22Rv1 (cell line): ENCODE measurements around the gene STH.

ENCODE experiments used
- H3K27ac ChIP-seq: fragments of 450-650 bp; 2 replicates; pipeline ENCODE4 v1.5.1; 2017
- ZFX ChIP-seq: fragments of 450-650 bp; IDR thresholded peaks from 2 replicates; pipeline ENCODE4 v1.6.1; 2017; ENCODE audit warnings: antibody characterized with exemption, borderline replicate concordance
- TF ChIP-seq, protein P1 (sequence below): fragments of 450-650 bp; IDR thresholded peaks from 2 replicates; pipeline ENCODE4 v1.5.1; 2017; ENCODE audit warnings: mild to moderate bottlenecking

The STH gene

DNA sequence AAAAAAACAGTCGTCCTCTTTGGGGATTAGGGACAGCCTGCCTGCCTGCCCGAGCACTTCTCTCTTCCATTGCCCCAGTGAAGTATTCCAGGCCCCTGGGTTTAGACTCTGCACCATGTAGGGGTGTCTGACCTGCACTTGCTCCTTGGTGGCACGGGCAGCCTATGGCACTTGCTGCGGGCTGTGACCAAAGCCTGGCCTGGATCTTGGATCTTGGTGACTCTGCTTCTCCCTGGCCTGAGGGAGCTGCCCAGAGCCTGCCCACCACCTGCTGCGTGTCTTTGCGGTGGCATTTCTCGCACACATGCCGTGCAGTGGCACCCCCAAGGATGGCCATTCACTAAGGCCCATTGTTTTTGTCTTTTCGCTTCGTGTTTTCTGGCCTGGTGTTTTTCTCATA is 6.1 kb upstream of the STH start:
- no peak overlapping the region for H3K27ac ChIP-seq
- TF ChIP-seq, protein P1, sequence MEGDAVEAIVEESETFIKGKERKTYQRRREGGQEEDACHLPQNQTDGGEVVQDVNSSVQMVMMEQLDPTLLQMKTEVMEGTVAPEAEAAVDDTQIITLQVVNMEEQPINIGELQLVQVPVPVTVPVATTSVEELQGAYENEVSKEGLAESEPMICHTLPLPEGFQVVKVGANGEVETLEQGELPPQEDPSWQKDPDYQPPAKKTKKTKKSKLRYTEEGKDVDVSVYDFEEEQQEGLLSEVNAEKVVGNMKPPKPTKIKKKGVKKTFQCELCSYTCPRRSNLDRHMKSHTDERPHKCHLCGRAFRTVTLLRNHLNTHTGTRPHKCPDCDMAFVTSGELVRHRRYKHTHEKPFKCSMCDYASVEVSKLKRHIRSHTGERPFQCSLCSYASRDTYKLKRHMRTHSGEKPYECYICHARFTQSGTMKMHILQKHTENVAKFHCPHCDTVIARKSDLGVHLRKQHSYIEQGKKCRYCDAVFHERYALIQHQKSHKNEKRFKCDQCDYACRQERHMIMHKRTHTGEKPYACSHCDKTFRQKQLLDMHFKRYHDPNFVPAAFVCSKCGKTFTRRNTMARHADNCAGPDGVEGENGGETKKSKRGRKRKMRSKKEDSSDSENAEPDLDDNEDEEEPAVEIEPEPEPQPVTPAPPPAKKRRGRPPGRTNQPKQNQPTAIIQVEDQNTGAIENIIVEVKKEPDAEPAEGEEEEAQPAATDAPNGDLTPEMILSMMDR, result no peak
- TF ChIP-seq ZFX, result no peak

DNA sequence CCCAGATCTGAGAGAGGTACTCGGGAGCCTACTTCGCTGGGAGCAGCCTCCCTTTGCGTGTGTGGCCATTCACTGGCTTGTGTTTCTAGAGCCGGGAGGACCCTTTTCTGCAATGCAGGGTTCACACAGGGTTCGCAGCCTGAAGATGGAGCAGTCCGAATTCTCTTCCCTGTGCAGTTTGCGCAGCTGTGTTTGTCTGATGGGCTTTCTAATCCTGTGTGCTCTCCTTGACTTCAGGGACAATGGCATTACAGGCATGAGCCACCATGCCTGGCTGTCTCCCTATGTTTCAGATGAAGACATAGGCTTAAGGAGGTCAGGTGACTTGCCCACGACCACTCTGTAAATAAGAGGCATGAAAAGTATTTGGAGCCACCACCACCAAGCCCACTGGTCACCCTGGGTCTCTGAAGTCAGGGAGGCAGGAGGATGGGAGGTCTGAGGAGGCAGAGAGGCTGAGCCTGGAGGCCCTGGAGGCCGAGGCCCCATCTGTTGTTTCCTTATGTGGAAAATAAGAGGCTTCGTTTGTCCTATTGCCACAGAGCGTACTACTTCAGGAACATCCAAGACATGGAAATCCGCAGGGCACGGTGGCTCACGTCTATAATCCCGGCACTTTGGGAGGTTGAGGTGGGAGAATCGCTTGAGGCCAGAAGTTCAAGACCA is 5.0 kb upstream of the STH start:
- TF ChIP-seq, protein P1, result no peak
- TF ChIP-seq ZFX, result no peak

DNA sequence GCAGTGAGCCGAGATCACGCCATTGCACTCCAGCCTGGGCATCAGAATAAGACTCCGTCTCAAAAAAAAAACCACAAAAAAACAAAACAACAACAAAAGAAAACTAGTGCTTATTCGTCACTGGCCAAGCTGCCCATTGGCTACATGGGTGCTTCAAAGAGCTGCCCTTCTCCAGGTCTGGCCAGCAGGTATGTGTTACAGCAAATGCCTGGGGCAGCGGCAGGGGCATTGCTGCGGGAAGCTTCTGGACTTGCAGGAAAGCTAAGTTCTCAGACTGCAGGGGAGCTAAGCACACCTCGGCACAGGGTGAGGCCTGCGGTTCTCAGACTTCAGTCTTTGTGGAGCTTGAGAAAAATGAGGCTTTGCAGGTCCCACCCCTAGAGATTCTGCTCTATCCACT is 4.1 kb upstream of the STH start:
- TF ChIP-seq, protein P1, result no peak
- TF ChIP-seq ZFX, result no peak
- H3K27ac ChIP-seq, result no peak overlapping the region

More for the DNA sequence above, 5.0 kb upstream of the STH start:
- no peak overlapping the region for H3K27ac ChIP-seq

DNA sequence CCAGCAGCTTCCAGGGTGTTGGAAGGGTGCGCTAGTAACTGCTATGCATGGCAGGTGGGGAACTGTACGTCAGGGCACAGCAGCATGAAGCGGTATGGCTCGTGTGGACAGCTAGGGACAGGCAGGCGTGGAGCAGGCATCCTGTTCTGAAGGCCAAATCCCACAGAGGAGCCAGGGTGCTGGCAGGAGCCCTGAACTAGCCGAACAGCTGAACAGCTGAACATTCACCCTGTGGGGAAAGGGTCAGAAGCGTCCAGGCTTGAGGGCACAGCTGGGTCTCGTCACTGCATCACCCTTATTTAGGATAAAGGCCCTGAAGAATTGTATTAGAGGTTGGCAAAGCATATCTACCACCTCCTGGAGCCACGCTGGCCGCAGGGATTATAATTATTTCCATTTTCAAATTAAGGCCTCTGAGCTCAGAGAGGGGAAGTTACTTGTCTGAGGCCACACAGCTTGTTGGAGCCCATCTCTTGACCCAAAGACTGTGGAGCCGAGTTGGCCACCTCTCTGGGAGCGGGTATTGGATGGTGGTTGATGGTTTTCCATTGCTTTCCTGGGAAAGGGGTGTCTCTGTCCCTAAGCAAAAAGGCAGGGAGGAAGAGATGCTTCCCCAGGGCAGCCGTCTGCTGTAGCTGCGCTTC is 3.3 kb upstream of the STH start:
- no peak overlapping the region for H3K27ac ChIP-seq
- TF ChIP-seq, protein P1, result no peak
- TF ChIP-seq ZFX, result no peak

DNA sequence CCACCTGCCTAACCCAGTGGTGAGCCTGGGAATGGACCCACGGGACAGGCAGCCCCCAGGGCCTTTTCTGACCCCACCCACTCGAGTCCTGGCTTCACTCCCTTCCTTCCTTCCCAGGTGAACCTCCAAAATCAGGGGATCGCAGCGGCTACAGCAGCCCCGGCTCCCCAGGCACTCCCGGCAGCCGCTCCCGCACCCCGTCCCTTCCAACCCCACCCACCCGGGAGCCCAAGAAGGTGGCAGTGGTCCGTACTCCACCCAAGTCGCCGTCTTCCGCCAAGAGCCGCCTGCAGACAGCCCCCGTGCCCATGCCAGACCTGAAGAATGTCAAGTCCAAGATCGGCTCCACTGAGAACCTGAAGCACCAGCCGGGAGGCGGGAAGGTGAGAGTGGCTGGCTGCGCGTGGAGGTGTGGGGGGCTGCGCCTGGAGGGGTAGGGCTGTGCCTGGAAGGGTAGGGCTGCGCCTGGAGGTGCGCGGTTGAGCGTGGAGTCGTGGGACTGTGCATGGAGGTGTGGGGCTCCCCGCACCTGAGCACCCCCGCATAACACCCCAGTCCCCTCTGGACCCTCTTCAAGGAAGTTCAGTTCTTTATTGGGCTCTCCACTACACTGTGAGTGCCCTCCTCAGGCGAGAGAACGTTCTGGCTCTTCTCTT is 2.6 kb upstream of the STH start:
- TF ChIP-seq, protein P1, result no peak
- TF ChIP-seq ZFX, result no peak
- H3K27ac ChIP-seq, result no peak overlapping the region

DNA sequence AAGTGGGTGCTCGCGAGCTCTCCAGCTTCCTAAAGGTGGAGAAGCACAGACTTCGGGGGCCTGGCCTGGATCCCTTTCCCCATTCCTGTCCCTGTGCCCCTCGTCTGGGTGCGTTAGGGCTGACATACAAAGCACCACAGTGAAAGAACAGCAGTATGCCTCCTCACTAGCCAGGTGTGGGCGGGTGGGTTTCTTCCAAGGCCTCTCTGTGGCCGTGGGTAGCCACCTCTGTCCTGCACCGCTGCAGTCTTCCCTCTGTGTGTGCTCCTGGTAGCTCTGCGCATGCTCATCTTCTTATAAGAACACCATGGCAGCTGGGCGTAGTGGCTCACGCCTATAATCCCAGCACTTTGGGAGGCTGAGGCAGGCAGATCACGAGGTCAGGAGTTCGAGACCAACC is 1.9 kb upstream of the STH start:
- H3K27ac ChIP-seq, result no peak overlapping the region
- no peak for TF ChIP-seq ZFX
- TF ChIP-seq, protein P1, result no peak

DNA sequence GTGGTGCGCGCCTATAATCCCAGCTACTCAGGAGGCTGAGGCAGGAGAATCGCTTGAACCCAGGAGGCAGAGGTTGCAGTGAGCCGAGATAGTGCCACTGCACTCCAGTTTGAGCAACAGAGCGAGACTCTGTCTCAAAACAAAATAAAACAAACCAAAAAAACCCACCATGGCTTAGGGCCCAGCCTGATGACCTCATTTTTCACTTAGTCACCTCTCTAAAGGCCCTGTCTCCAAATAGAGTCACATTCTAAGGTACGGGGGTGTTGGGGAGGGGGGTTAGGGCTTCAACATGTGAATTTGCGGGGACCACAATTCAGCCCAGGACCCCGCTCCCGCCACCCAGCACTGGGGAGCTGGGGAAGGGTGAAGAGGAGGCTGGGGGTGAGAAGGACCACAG is 1.4 kb upstream of the STH start:
- TF ChIP-seq, protein P1, result no peak
- no peak for TF ChIP-seq ZFX
- H3K27ac ChIP-seq, result no peak overlapping the region
